ENCODE results near the gene ATMIN. TPM values are rescaled to one million over a fixed set of nuclear protein-coding genes. Genes with fewer than 3 reads are reported as not detected.

ATMIN gene
- total and polyA plus RNA-seq, 2 of the 13 experiments (the other 11 are each of a cell fraction or from before 2014, with no cell fraction given): 34.6 to 60.4 TPM

DNA sequence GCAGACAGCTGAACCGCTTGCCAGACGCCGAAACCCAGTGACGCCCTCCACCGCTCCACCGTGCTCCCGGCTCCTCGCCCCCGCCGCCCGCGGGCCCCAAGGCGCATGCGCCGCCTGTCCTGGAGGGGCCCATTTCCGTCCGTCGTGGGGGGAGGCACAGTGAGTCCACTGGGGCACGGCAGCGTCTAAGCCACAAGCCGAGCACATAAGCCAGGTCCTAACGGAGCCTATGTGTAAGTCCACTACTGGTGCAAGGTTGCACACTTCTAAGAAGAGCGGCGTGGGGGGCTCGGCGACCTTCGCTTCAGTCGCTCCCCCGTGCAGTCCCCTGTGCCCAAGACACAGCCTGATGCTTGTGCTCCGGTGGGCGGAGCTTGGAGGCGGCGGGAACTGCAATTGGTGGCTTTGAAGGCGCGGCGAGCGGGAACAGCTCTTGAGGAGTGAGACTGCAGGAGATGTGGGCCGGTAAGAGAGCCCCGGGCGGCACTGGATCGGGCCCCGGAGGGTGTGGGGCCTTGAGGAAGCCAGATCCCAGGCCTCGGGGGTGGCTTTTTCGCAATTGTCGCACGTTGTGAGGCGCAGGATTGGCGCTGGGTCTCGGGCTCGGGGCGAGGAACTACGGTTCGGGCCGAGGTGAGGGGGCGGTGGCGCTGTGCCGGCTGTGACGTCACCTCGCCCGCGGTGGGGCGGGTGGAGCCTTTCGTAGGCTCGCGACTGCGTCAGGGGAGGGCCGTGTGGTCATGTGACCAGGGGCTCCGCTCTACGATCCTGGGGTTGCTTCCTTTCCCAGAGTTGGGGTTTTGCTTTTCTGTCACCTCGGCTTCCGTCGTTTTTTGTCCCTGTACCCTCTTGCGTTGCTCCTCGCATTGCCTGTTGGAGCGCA is 28.6 kb upstream of the ATMIN start, which contains the start of the genes CENPN and CMC2 (continued):
- TF ChIP-seq PAF1 (CRISPR knock-in tag; IDR thresholded peaks at IDR 0.05) (no peak), ZNF362 (CRISPR knock-in tag; IDR thresholded peaks at IDR 0.05; ENCODE audit: borderline replicate concordance) (peak; percentile 70), PHB2 (IDR thresholded peaks at IDR 0.05; ENCODE audit: partially characterized antibody) (no peak), KAT2B (IDR thresholded peaks at IDR 0.05; ENCODE audit: borderline replicate concordance, low read depth, low read length) (no peak), ATF7 (IDR thresholded peaks at IDR 0.05) (peak; percentile 95), ATF7 (CRISPR knock-in tag; IDR thresholded peaks at IDR 0.05) (peak; percentile 97), ZNF558 (CRISPR knock-in tag; IDR thresholded peaks at IDR 0.05; ENCODE audit: borderline replicate concordance) (peak; percentile 56; the same call in 1 of the 2 replicates)
- TF ChIP-seq, protein P1, sequence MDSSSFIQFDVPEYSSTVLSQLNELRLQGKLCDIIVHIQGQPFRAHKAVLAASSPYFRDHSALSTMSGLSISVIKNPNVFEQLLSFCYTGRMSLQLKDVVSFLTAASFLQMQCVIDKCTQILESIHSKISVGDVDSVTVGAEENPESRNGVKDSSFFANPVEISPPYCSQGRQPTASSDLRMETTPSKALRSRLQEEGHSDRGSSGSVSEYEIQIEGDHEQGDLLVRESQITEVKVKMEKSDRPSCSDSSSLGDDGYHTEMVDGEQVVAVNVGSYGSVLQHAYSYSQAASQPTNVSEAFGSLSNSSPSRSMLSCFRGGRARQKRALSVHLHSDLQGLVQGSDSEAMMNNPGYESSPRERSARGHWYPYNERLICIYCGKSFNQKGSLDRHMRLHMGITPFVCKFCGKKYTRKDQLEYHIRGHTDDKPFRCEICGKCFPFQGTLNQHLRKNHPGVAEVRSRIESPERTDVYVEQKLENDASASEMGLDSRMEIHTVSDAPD (CRISPR knock-in tag; IDR thresholded peaks at IDR 0.05): peak; percentile 79
- TF ChIP-seq, protein P2, sequence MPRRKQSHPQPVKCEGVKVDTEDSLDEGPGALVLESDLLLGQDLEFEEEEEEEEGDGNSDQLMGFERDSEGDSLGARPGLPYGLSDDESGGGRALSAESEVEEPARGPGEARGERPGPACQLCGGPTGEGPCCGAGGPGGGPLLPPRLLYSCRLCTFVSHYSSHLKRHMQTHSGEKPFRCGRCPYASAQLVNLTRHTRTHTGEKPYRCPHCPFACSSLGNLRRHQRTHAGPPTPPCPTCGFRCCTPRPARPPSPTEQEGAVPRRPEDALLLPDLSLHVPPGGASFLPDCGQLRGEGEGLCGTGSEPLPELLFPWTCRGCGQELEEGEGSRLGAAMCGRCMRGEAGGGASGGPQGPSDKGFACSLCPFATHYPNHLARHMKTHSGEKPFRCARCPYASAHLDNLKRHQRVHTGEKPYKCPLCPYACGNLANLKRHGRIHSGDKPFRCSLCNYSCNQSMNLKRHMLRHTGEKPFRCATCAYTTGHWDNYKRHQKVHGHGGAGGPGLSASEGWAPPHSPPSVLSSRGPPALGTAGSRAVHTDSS (CRISPR knock-in tag; conservative IDR thresholded peaks at IDR 0.05): no peak
